Islet precursor cell (in vitro differentiated cells): ENCODE measurements around the gene NUDT5.
"Not testable (repeated sequence)": the region's sequence is repeated elsewhere in the genome, so short reads cannot be mapped to it uniquely, and the experiment has no call there.

ENCODE experiments used
- DNase-seq: peaks from one replicate; pipeline ENCODE4 v3.0.0-alpha.2; 2018

Gene NUDT5

GRCh38 chr10:12202226-12202625 is 6.5 kb upstream of the NUDT5 start:
- DNase-seq: no peak

- DNase-seq: no peak
Measured at GRCh38 chr10:12201543-12201942, 5.9 kb upstream of the NUDT5 start.

- no peak for DNase-seq
Measured at GRCh38 chr10:12200850-12201249, 5.2 kb upstream of the NUDT5 start.

- DNase-seq: no peak
Measured at GRCh38 chr10:12198156-12198555, 2.5 kb upstream of the NUDT5 start.

GRCh38 chr10:12196531-12197211 is 980 bp upstream of the NUDT5 start:
- DNase-seq: no peak

GRCh38 chr10:12195281-12195602 is 449 bp downstream of the NUDT5 start:
- no peak for DNase-seq

- DNase-seq: no peak
Measured at GRCh38 chr10:12194752-12195271, 879 bp downstream of the NUDT5 start.

- no peak for DNase-seq
Measured at GRCh38 chr10:12193193-12193592, 2.5 kb downstream of the NUDT5 start.

GRCh38 chr10:12191715-12192114 is 4.0 kb downstream of the NUDT5 start:
- no peak for DNase-seq

GRCh38 chr10:12189426-12189825 is 6.3 kb downstream of the NUDT5 start:
- DNase-seq: no peak

- DNase-seq: no peak
Measured at GRCh38 chr10:12188656-12189055, 7.0 kb downstream of the NUDT5 start.

- no peak for DNase-seq
Measured at GRCh38 chr10:12187321-12187905, 8.3 kb downstream of the NUDT5 start.

GRCh38 chr10:12186323-12186722 is 9.4 kb downstream of the NUDT5 start:
- no peak for DNase-seq

- peak; percentile 22 for DNase-seq
Measured at GRCh38 chr10:12184165-12184564, 11.5 kb downstream of the NUDT5 start.

GRCh38 chr10:12181065-12181775 is 14.5 kb downstream of the NUDT5 start:
- no peak for DNase-seq

- DNase-seq: peak; percentile 47
Measured at GRCh38 chr10:12180221-12180974, 15.3 kb downstream of the NUDT5 start.

GRCh38 chr10:12179606-12180170 is 16.0 kb downstream of the NUDT5 start:
- DNase-seq: no peak

GRCh38 chr10:12177642-12178041 is 18.0 kb downstream of the NUDT5 start:
- no peak for DNase-seq

GRCh38 chr10:12171512-12171911 is 24.2 kb downstream of the NUDT5 start:
- not testable (repeated sequence) for DNase-seq

- no peak for DNase-seq
Measured at GRCh38 chr10:12165999-12166775, 29.5 kb downstream of the NUDT5 start.

- no peak for DNase-seq
Measured at GRCh38 chr10:12165036-12165435, 30.7 kb downstream of the NUDT5 start.

GRCh38 chr10:12164085-12164484 is 31.6 kb downstream of the NUDT5 start:
- DNase-seq: no peak
